Uterus (tissue), 4 donors: ENCODE results near the gene WWOX. TPM values are rescaled to one million over a fixed set of nuclear protein-coding genes. Genes with fewer than 3 reads are reported as not detected.
A peak's percentile ranks its signal among the peaks of the same experiment; 100 is the strongest.

Experiments
- DNase-seq, 2 donors: peaks; one replicate each; pipeline ENCODE4 v3.0.0-alpha.2; 2019 to 2020
- H3K27ac ChIP-seq, 2 donors: fragments of 200-600 bp; sonication (generic); 1 replicate in 1 of 2; 2 replicates in 1 of 2; pipeline ENCODE4 v1.5.1; 2016 to 2018
- H3K27me3 ChIP-seq, 2 donors: fragments of 200-600 bp; sonication (generic); one replicate each; pipeline ENCODE4 v1.5.1; 2018 to 2019; ENCODE audit warnings: control low read depth in 1 of 2
- H3K36me3 ChIP-seq, 2 donors: fragments of 200-600 bp; sonication (generic); one replicate each; pipeline ENCODE4 v1.5.1; 2019; ENCODE audit warnings: control low read depth in 1 of 2
- H3K4me1 ChIP-seq, 2 donors: fragments of 200-600 bp; sonication (generic); one replicate each; pipeline ENCODE4 v1.5.1; 2018 to 2019; ENCODE audit warnings: control low read depth in 1 of 2
- H3K4me3 ChIP-seq, 2 donors: fragments of 200-600 bp; sonication (generic); 1 replicate in 1 of 2; 2 replicates in 1 of 2; pipeline ENCODE4 v1.5.1; 2018 to 2019; ENCODE audit warnings: mild to moderate bottlenecking in 1 of 2
- H3K9me3 ChIP-seq, 2 donors: fragments of 200-600 bp; sonication (generic); one replicate each; pipeline ENCODE4 v1.5.1; 2019; ENCODE audit warnings: control low read depth in 1 of 2
- CTCF ChIP-seq, 4 experiments: fragments of 200-600 bp in 2 of 4; fragments of 450-650 bp in 2 of 4; sonication (generic) in 2 of 4; IDR thresholded peaks; one replicate each; pipeline ENCODE4 v1.5.1; 2016 to 2019; ENCODE audit warnings: antibody characterized with exemption in 4 of 4, mild to moderate bottlenecking in 2 of 4, moderate library complexity in 1 of 4
- POLR2A ChIP-seq, 2 donors: fragments of 450-650 bp; IDR thresholded peaks; one replicate each; pipeline ENCODE4 v1.6.1; 2016; ENCODE audit warnings: antibody characterized with exemption in 2 of 2, mild to moderate bottlenecking in 1 of 2, moderate library complexity in 1 of 2
- intact Hi-C: fragments of 100-400 bp; cut with DNase I; formaldehyde crosslinking; loops from one replicate; pipeline ENCODE4 v1.15.1; 2023; ENCODE audit warnings: low total_unique reads
- total RNA-seq, 4 donors: library from RNA; depleted of rRNA in 3 of 4; stranded (reverse); fragments of >200 nt in 3 of 4; gene quantifications; one replicate each; pipeline versions ENCODE4 v1.1.0 to v1.2.4, GENCODE V29; 2014 to 2023
- donor health status: DM: yes; HTN: yes; CAD: no.

WWOX gene
- total RNA-seq, 4 donors from 2014 or later, result 34.1 to 99.9 (median 55.8) TPM

- H3K27me3 ChIP-seq, result no peaks in the 10 kb centered on the region
- TF ChIP-seq POLR2A (IDR thresholded peaks at IDR 0.05), result no peak
- H3K36me3 ChIP-seq, result no peaks in the 10 kb centered on the region
- H3K27ac ChIP-seq, result no peak overlapping the region
- no peak overlapping the region for H3K4me3 ChIP-seq
- H3K9me3 ChIP-seq, result no peaks in the 10 kb centered on the region
- no peaks in the 10 kb centered on the region for H3K4me1 ChIP-seq
- intact Hi-C loops, result no loop called here
- DNase-seq, result no peak
Measured at GRCh38 chr16:78177987-78178386, 78.5 kb downstream of the WWOX start.

- DNase-seq, result no peak
- Histone ChIP-seq H3K9me3 (no peaks in the 10 kb centered on the region), H3K4me1 (no peaks in the 10 kb centered on the region), H3K27me3 (no peaks in the 10 kb centered on the region), H3K36me3 (no peaks in the 10 kb centered on the region), H3K4me3 (no peak overlapping the region), H3K27ac (no peak overlapping the region)
- intact Hi-C loops, result no loop called here
- TF ChIP-seq CTCF (IDR thresholded peaks at IDR 0.05), result no peak
- no peak for TF ChIP-seq POLR2A (IDR thresholded peaks at IDR 0.05)
Measured at GRCh38 chr16:78179666-78180065, 80.2 kb downstream of the WWOX start.

- DNase-seq, result no peak
- intact Hi-C loops, result no loop called here
- Histone ChIP-seq H3K4me3 (no peak overlapping the region), H3K4me1 (no peaks in the 10 kb centered on the region), H3K27ac (no peak overlapping the region), H3K36me3 (no peaks in the 10 kb centered on the region), H3K27me3 (no peaks in the 10 kb centered on the region), H3K9me3 (no peaks in the 10 kb centered on the region)
- TF ChIP-seq CTCF (IDR thresholded peaks at IDR 0.05) (no peak), POLR2A (IDR thresholded peaks at IDR 0.05) (no peak)
Measured at GRCh38 chr16:78180349-78180748, 80.9 kb downstream of the WWOX start.

GRCh38 chr16:78183437-78184237 is 84.2 kb downstream of the WWOX start:
- intact Hi-C loops, result no loop called here
- DNase-seq, result peak in 1 of 2 donors; percentile 18
- TF ChIP-seq CTCF (IDR thresholded peaks at IDR 0.05) (no peak), POLR2A (IDR thresholded peaks at IDR 0.05) (no peak)
- Histone ChIP-seq H3K4me1 (no peaks in the 10 kb centered on the region), H3K27ac (no peak overlapping the region), H3K4me3 (no peak overlapping the region), H3K36me3 (no peaks in the 10 kb centered on the region), H3K27me3 (no peaks in the 10 kb centered on the region), H3K9me3 (no peaks in the 10 kb centered on the region)

- no peak overlapping the region for H3K4me3 ChIP-seq
- TF ChIP-seq POLR2A (IDR thresholded peaks at IDR 0.05) (no peak), CTCF (IDR thresholded peaks at IDR 0.05) (no peak)
- no peak for DNase-seq
- H3K36me3 ChIP-seq, result no peaks in the 10 kb centered on the region
- no peak overlapping the region for H3K27ac ChIP-seq
- H3K9me3 ChIP-seq, result no peaks in the 10 kb centered on the region
- no peaks in the 10 kb centered on the region for H3K27me3 ChIP-seq
- intact Hi-C loops, result no loop called here
- H3K4me1 ChIP-seq, result no peaks in the 10 kb centered on the region
Measured at GRCh38 chr16:78184238-78185183, 85.1 kb downstream of the WWOX start.
